B cell (primary cell): ENCODE results near the gene SLC35E3. TPM values are rescaled to one million over a fixed set of nuclear protein-coding genes. Genes with fewer than 3 reads are reported as not detected.

Experiments
- ATAC-seq: fragments of 200-7000 bp; cut with Tn5 transposase; one replicate; pipeline ENCODE4 v1.10.0; 2021; ENCODE audit warnings: low read depth, mild to moderate bottlenecking, moderate number of reproducible peaks, moderate library complexity
- CTCF ChIA-PET: fragments of 350-600 bp; sonication (Branson Sonifier 250); formaldehyde crosslinking; loops from one replicate; lab custom pipeline; 2021; ENCODE audit warnings: antibody characterized with exemption, inconsistent platforms; lab: Charles Lee
- POLR2A ChIA-PET: fragments of 350-600 bp; sonication (Branson Sonifier 250); formaldehyde crosslinking; loops from one replicate; lab custom pipeline; 2021; ENCODE audit warnings: antibody characterized with exemption; lab: Charles Lee
- DNase-seq: peaks from one replicate; pipeline ENCODE4 v3.0.0; 2013
- H2AFZ ChIP-seq: 2 replicates; pipeline ENCODE4 v1.6.1; 2012; ENCODE audit warnings: mild to moderate bottlenecking, low read depth, low read length; ENCODE audit not compliant: insufficient read depth, poor library complexity, severe bottlenecking
- H3K27ac ChIP-seq, 2 donors: 1 replicate in 1 of 2; 2 replicates in 1 of 2; pipeline ENCODE4 v1.5.1; 2012 to 2013; ENCODE audit warnings: low read length in 2 of 2, mild to moderate bottlenecking in 2 of 2, moderate library complexity in 1 of 2
- H3K27me3 ChIP-seq, 4 experiments: fragments of 200-600 bp in 1 of 4; sonication (generic) in 1 of 4; replicated peaks in 1 of 4; 1 replicate in 2 of 4; 2 replicates in 2 of 4; pipeline versions ENCODE4 v1.6.1 to v1.7.0; 2013 to 2016; ENCODE audit warnings: low read length in 3 of 4, mild to moderate bottlenecking in 2 of 4, mixed read lengths in 1 of 4, moderate library complexity in 1 of 4; ENCODE audit not compliant: insufficient read depth in 4 of 4, control insufficient read depth in 3 of 4; ENCODE audit errors: control extremely low read depth in 1 of 4
- H3K36me3 ChIP-seq, 2 experiments: replicated peaks in 1 of 2; 1 replicate in 1 of 2; 2 replicates in 1 of 2; pipeline versions ENCODE4 v1.6.1 to v1.7.1; 2013; ENCODE audit warnings: low read length in 1 of 2; ENCODE audit not compliant: insufficient read depth in 2 of 2, control insufficient read depth in 1 of 2; ENCODE audit errors: control extremely low read depth in 1 of 2, extremely low read depth in 1 of 2
- H3K4me1 ChIP-seq, 2 donors: fragments of 200-600 bp in 1 of 2; sonication (generic) in 1 of 2; 1 replicate in 1 of 2; 2 replicates in 1 of 2; pipeline versions ENCODE4 v1.5.1 to v1.6.1; 2013 to 2017; ENCODE audit warnings: low read length in 2 of 2; ENCODE audit not compliant: control insufficient read depth in 2 of 2, insufficient read depth in 2 of 2
- H3K4me2 ChIP-seq: replicated peaks from 2 replicates; pipeline ENCODE3; 2012; ENCODE audit warnings: mild to moderate bottlenecking, low read depth, low read length; ENCODE audit not compliant: poor library complexity, severe bottlenecking
- H3K4me3 ChIP-seq, 5 experiments: fragments of 200-600 bp in 1 of 5; sonication (generic) in 1 of 5; 1 replicate in 3 of 5; 2 replicates in 2 of 5; pipeline versions ENCODE4 v1.5.1 to v1.7.0; 2011 to 2016; ENCODE audit warnings: low read length in 4 of 5, mild to moderate bottlenecking in 4 of 5, low read depth in 2 of 5, control low read depth in 1 of 5, moderate library complexity in 1 of 5; ENCODE audit not compliant: insufficient read depth in 1 of 5; ENCODE audit errors: control extremely low read depth in 1 of 5, extremely low read depth in 1 of 5
- H3K79me2 ChIP-seq: fragments of 200-600 bp; sonication (generic); one replicate; pipeline ENCODE4 v1.6.0; 2016; ENCODE audit warnings: low read length; ENCODE audit not compliant: control insufficient read depth, insufficient read depth
- H3K9ac ChIP-seq: fragments of 200-600 bp; sonication (generic); 2 replicates; pipeline ENCODE4 v1.6.1; 2017; ENCODE audit warnings: mild to moderate bottlenecking, low read length, moderate library complexity
- H3K9me3 ChIP-seq, 3 donors: one replicate each; pipeline versions ENCODE4 v1.6.1 to v1.7.1; 2013; ENCODE audit warnings: low read length in 2 of 3; ENCODE audit not compliant: control insufficient read depth in 2 of 3, insufficient read depth in 1 of 3; ENCODE audit errors: control extremely low read depth in 1 of 3
- H4K20me1 ChIP-seq: 2 replicates; pipeline ENCODE4 v1.6.0; 2012; ENCODE audit warnings: mild to moderate bottlenecking, low read length; ENCODE audit not compliant: insufficient read depth, control insufficient read depth, poor library complexity, severe bottlenecking
- H3K27ac Mint-ChIP-seq: one replicate; pipeline ENCODE4 v1.8.0; 2021; ENCODE audit warnings: mixed read lengths
- H3K27me3 Mint-ChIP-seq: one replicate; pipeline ENCODE4 v1.8.0; 2021; ENCODE audit warnings: mixed read lengths
- H3K4me1 Mint-ChIP-seq: one replicate; pipeline ENCODE4 v1.8.0; 2021; ENCODE audit warnings: mixed read lengths
- H3K4me3 Mint-ChIP-seq: one replicate; pipeline ENCODE4 v1.8.0; 2021; ENCODE audit warnings: mixed read lengths
- H3K9me3 Mint-ChIP-seq: one replicate; pipeline ENCODE4 v1.8.0; 2022; ENCODE audit warnings: mixed read lengths; ENCODE audit not compliant: insufficient read depth
- CTCF ChIP-seq: fragments of 200-600 bp; IDR thresholded peaks from one replicate; pipeline ENCODE4 v1.8.0; 2022; ENCODE audit warnings: antibody characterized with exemption, mild to moderate bottlenecking
- EZH2 ChIP-seq: IDR thresholded peaks from 2 replicates; pipeline ENCODE4 v1.6.1; 2012; ENCODE audit warnings: borderline replicate concordance, low read depth, mild to moderate bottlenecking, moderate library complexity, low read length; ENCODE audit not compliant: insufficient read depth, poor library complexity, severe bottlenecking
- WGBS: methylation state at CpG from one replicate; pipeline ENCODE4 v1.1.5; 2013; ENCODE audit warnings: missing lambda C conversion rate; ENCODE audit not compliant: insufficient coverage; 5-methylcytosine and 5-hydroxymethylcytosine counted together
- intact Hi-C: fragments of 100-400 bp; cut with micrococcal nuclease; formaldehyde crosslinking; loops from one replicate; pipeline ENCODE4 v1.10.0; 2022
- polyA plus RNA-seq: library from polyadenylated mRNA; depleted of rRNA; stranded (reverse); fragments of >200 nt; gene quantifications from 2 replicates; pipeline ENCODE4 v1.2.3, GENCODE V29; 2012
- total RNA-seq, 2 donors: library from RNA; stranded (reverse); fragments of 120-200 nt in 1 of 2; gene quantifications; 1 replicate in 1 of 2; 2 replicates in 1 of 2; pipeline versions ENCODE4 v1.2.3 to v1.2.4, GENCODE V29; 2013 to 2022

Gene SLC35E3
- total and polyA plus RNA-seq, 2 donors (not counting 1 experiment from before 2014, with no cell fraction given): 7.0 to 15.1 TPM

DNA sequence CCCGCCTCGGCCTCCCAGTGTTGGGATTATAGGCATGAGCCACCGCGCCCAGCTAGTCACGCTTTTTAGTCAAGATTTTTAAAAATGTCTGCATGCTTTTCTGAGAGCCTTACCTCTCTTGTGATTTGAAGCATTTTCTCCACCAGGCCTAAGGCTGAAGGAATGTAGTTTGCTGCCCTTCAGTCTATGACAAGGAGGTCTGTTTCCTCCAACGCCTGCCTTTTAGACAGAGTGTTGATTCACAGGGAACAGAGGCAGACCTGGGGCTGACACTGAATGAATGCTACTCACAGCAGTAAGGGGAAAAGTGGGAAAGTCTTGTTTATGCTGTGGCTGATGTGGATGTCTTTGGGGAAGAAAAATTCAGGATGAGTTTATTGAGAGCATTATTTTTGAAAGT lies 34.8 kb downstream of the SLC35E3 start:
- Histone ChIP-seq H3K27me3 (no peaks in the 10 kb centered on the region), H2AFZ (no peak overlapping the region), H3K36me3 (no peaks in the 10 kb centered on the region), H3K79me2 (no peaks in the 10 kb centered on the region), H4K20me1 (no peaks in the 10 kb centered on the region), H3K9ac (no peak overlapping the region), H3K4me1 (no peaks in the 10 kb centered on the region), H3K4me3 (no peak overlapping the region), H3K27ac (no peak overlapping the region), H3K9me3 (no peaks in the 10 kb centered on the region), H3K4me2 (no peak overlapping the region)
- Mint-ChIP-seq H3K4me1 (peaks cover 1% of the 10 kb centered on the region), H3K27me3 (no peaks in the 10 kb centered on the region), H3K4me3 (no peak overlapping the region), H3K9me3 (no peaks in the 10 kb centered on the region), H3K27ac (no peak overlapping the region)
- intact Hi-C loops: no loop called here
- ChIA-PET POLR2A (no interaction called here), CTCF (interaction anchor here (0.9 kb wide), 1 partner anchor 10 kb away, joined by 3 read pairs; no protein-coding TSS in a partner anchor)
- DNase-seq: no peak
- TF ChIP-seq EZH2: no peak
- no peak for TF ChIP-seq CTCF
- WGBS: 96% methylated on average over 5 of the region's 6 CpGs
- ATAC-seq: no peak

GRCh38 chr12:68781728-68782127 lies 35.8 kb downstream of the SLC35E3 start:
- no peaks in the 10 kb centered on the region for H4K20me1 ChIP-seq
- no peaks in the 10 kb centered on the region for H3K79me2 ChIP-seq
- no peak overlapping the region for H2AFZ ChIP-seq
- H3K4me1 ChIP-seq: no peaks in the 10 kb centered on the region
- no peaks in the 10 kb centered on the region for H3K27me3 Mint-ChIP-seq
- TF ChIP-seq CTCF (no peak), EZH2 (no peak)
- no peaks in the 10 kb centered on the region for H3K9me3 Mint-ChIP-seq
- POLR2A ChIA-PET: no interaction called here
- peaks cover 1% of the 10 kb centered on the region for H3K4me1 Mint-ChIP-seq
- H3K4me3 ChIP-seq: no peak overlapping the region
- H3K27ac Mint-ChIP-seq: no peak overlapping the region
- no peaks in the 10 kb centered on the region for H3K36me3 ChIP-seq
- DNase-seq (no peak), ATAC-seq (no peak)
- CTCF ChIA-PET: interaction anchor here (1.0 kb wide), 1 partner anchor 48 kb away, joined by 4 read pairs; no protein-coding TSS in a partner anchor
- H3K27ac ChIP-seq: no peak overlapping the region
- H3K4me2 ChIP-seq: no peak overlapping the region
- intact Hi-C loops: no loop called here
- H3K9ac ChIP-seq: no peak overlapping the region
- no peaks in the 10 kb centered on the region for H3K9me3 ChIP-seq
- H3K4me3 Mint-ChIP-seq: no peak overlapping the region
- H3K27me3 ChIP-seq: no peaks in the 10 kb centered on the region
- WGBS: 100% methylated on average over 3 of the region's 6 CpGs
